CD4-positive, alpha-beta T cell treated with Interleukin-15 for 4 hours (primary cell): Measurements from ENCODE around the gene SMC1B.

ENCODE experiments used
- DNase-seq: peaks from one replicate; pipeline ENCODE4 v3.0.0-alpha.2; 2020; ENCODE audit warnings: low spot score

Gene SMC1B

GRCh38 chr22:45320357-45320976 lies 92.9 kb downstream of the SMC1B start:
- no peak for DNase-seq

- DNase-seq = no peak
Observed at GRCh38 chr22:45319324-45319685, 94.1 kb downstream of the SMC1B start.

GRCh38 chr22:45318558-45319323 lies 94.7 kb downstream of the SMC1B start:
- peak; percentile 79 for DNase-seq

GRCh38 chr22:45318168-45318557 lies 95.2 kb downstream of the SMC1B start:
- DNase-seq = peak; percentile 92

- no peak for DNase-seq
Observed at GRCh38 chr22:45317551-45318167, 95.7 kb downstream of the SMC1B start.

GRCh38 chr22:45316796-45317526 lies 96.4 kb downstream of the SMC1B start:
- no peak for DNase-seq

GRCh38 chr22:45314786-45315185 lies 98.6 kb downstream of the SMC1B start:
- no peak for DNase-seq

GRCh38 chr22:45314054-45314721 lies 99.2 kb downstream of the SMC1B start:
- DNase-seq = no peak

GRCh38 chr22:45312856-45313255 lies 100.5 kb downstream of the SMC1B start:
- DNase-seq = no peak

- no peak for DNase-seq
Observed at GRCh38 chr22:45312415-45312814, 101.0 kb downstream of the SMC1B start.

GRCh38 chr22:45310977-45311531 lies 102.3 kb downstream of the SMC1B start:
- no peak for DNase-seq

- no peak for DNase-seq
Observed at GRCh38 chr22:45310331-45310976, 102.9 kb downstream of the SMC1B start.

GRCh38 chr22:45309422-45310227 lies 103.8 kb downstream of the SMC1B start, which contains the start of gene FAM118A:
Gene FAM118A, plus strand, starts transcription at chr22:45309934. Its CDS starts 12,446 bp downstream, at chr22:45322380.
- peak; percentile 95 for DNase-seq

GRCh38 chr22:45308957-45309421 lies 104.4 kb downstream of the SMC1B start:
- no peak for DNase-seq

- DNase-seq = no peak
Observed at GRCh38 chr22:45308391-45308956, 104.9 kb downstream of the SMC1B start.

GRCh38 chr22:45306139-45306538 lies 107.3 kb downstream of the SMC1B start:
- DNase-seq = no peak

- DNase-seq = no peak
Observed at GRCh38 chr22:45305456-45306075, 107.8 kb downstream of the SMC1B start.

GRCh38 chr22:45304971-45305370 lies 108.4 kb downstream of the SMC1B start:
- DNase-seq = no peak

- DNase-seq = no peak
Observed at GRCh38 chr22:45303181-45303580, 110.2 kb downstream of the SMC1B start.
